Transverse colon (tissue), 4 donors: ENCODE data around the gene CYP4F22.

ENCODE experiments used
- CTCF ChIP-seq, 5 experiments: fragments of 200-600 bp in 3 of 5; fragments of 450-650 bp in 2 of 5; sonication (generic) in 3 of 5; IDR thresholded peaks; 1 replicate in 2 of 5; 2 replicates in 3 of 5; pipeline ENCODE4 v1.5.1; 2016 to 2017; ENCODE audit warnings: antibody characterized with exemption in 5 of 5, inconsistent platforms in 3 of 5, mild to moderate bottlenecking in 2 of 5, moderate library complexity in 1 of 5
- EP300 ChIP-seq: sonication (generic); formaldehyde crosslinking; IDR thresholded peaks from one replicate; pipeline ENCODE4 v1.6.1; 2017; ENCODE audit warnings: antibody characterized with exemption, low read depth
- POLR2A ChIP-seq: fragments of 450-650 bp; IDR thresholded peaks from one replicate; pipeline ENCODE4 v1.6.1; 2016; ENCODE audit warnings: antibody characterized with exemption, mild to moderate bottlenecking, moderate library complexity
- POLR2AphosphoS5 ChIP-seq, 3 donors: sonication (generic); formaldehyde crosslinking; IDR thresholded peaks; one replicate each; pipeline ENCODE4 v1.6.1; 2016; ENCODE audit warnings: antibody characterized with exemption in 3 of 3

GRCh38 chr19:15519433-15519976 lies 11.2 kb downstream of the CYP4F22 start:
- TF ChIP-seq CTCF (IDR thresholded peaks at IDR 0.05) (no peak), POLR2A (no peak), EP300 (no peak), POLR2AphosphoS5 (IDR thresholded peaks at IDR 0.05) (no peak)
